Measurements from ENCODE around the gene FCN2. TPM values are rescaled to one million over a fixed set of nuclear protein-coding genes. Genes with fewer than 3 reads are reported as not detected.

The FCN2 gene
- total and polyA plus RNA-seq, 2 of the 13 experiments (the other 11 are each of a cell fraction or from before 2014, with no cell fraction given): not detected

GRCh38 chr9:134909511-134910481 is 29.2 kb downstream of the FCN2 start:
- ATAC-seq (no peak), DNase-seq (ENCODE audit: low spot score) (no peak), FAIRE-seq (no peak)
- Histone ChIP-seq H3K4me2 (ENCODE audit: low read depth, low read length) (no peak overlapping the region), H4K20me1 (ENCODE audit: insufficient read depth, low read length) (no peaks in the 10 kb centered on the region), H3K9me3 (ENCODE audit: low read length) (no peaks in the 10 kb centered on the region), H3K27me3 (ENCODE audit: control insufficient read depth in 1 of 2, insufficient read depth in 2 of 2, low read length in 2 of 2) (peaks cover 3 to 64% of the 10 kb centered on the region in 2 experiments; a peak in 3 of 5 replicates), H3K4me3 (replicated peaks in 1 of 3; ENCODE audit: insufficient read depth in 1 of 3, low read depth in 2 of 3, low read length in 3 of 3) (no peak overlapping the region), H3K36me3 (replicated peaks in 1 of 2; ENCODE audit: control insufficient read depth in 1 of 2, insufficient read depth in 2 of 2, low read length in 2 of 2) (no peaks in the 10 kb centered on the region), H3K27ac (ENCODE audit: extremely low read length, insufficient read depth, low read length) (no peak overlapping the region), H3K9ac (ENCODE audit: insufficient read depth, low read depth, low read length) (no peak overlapping the region), H3K4me1 (ENCODE audit: insufficient read depth, low read length) (no peaks in the 10 kb centered on the region), H3K79me2 (ENCODE audit: insufficient read depth, low read length) (no peaks in the 10 kb centered on the region), H2AFZ (ENCODE audit: low read length) (no peak overlapping the region)
- in situ Hi-C loops (cut with HindIII; ENCODE audit: extremely low pct_ligation_motif_present, low pct_unique_long_range_greater_than_20kb) (no loop called here), intact Hi-C loops (cut with micrococcal nuclease; ENCODE audit: unreplicated experiment) (no loop called here)
- CTCF ChIA-PET (ENCODE audit: low intra/inter-chr PET ratio, low total read pairs): no interaction called here
- no TSS peak for BruUV-seq (replicated peaks)
- WGBS (ENCODE audit: low lambda C conversion rate): 16% methylated on average over 16 of the region's 24 CpGs
- POLR2A ChIA-PET: no interaction called here
- TF ChIP-seq KLF9 (CRISPR knock-in tag; IDR thresholded peaks at IDR 0.05; ENCODE audit: low read depth) (no peak), ZNF646 (CRISPR knock-in tag; IDR thresholded peaks at IDR 0.05) (no peak), HIC2 (CRISPR knock-in tag; IDR thresholded peaks at IDR 0.05; ENCODE audit: low read depth) (no peak), HNF4G (IDR thresholded peaks at IDR 0.05; ENCODE audit: borderline replicate concordance, low read depth, low read length) (no peak), HNF4G (CRISPR knock-in tag; IDR thresholded peaks at IDR 0.05; ENCODE audit: borderline replicate concordance, low read depth) (no peak), PAWR (CRISPR knock-in tag; IDR thresholded peaks at IDR 0.05; ENCODE audit: borderline replicate concordance) (no peak), ZNF772 (CRISPR knock-in tag; IDR thresholded peaks at IDR 0.05) (no peak), KLF11 (CRISPR knock-in tag; IDR thresholded peaks at IDR 0.05) (no peak)
- TF ChIP-seq, protein P1, sequence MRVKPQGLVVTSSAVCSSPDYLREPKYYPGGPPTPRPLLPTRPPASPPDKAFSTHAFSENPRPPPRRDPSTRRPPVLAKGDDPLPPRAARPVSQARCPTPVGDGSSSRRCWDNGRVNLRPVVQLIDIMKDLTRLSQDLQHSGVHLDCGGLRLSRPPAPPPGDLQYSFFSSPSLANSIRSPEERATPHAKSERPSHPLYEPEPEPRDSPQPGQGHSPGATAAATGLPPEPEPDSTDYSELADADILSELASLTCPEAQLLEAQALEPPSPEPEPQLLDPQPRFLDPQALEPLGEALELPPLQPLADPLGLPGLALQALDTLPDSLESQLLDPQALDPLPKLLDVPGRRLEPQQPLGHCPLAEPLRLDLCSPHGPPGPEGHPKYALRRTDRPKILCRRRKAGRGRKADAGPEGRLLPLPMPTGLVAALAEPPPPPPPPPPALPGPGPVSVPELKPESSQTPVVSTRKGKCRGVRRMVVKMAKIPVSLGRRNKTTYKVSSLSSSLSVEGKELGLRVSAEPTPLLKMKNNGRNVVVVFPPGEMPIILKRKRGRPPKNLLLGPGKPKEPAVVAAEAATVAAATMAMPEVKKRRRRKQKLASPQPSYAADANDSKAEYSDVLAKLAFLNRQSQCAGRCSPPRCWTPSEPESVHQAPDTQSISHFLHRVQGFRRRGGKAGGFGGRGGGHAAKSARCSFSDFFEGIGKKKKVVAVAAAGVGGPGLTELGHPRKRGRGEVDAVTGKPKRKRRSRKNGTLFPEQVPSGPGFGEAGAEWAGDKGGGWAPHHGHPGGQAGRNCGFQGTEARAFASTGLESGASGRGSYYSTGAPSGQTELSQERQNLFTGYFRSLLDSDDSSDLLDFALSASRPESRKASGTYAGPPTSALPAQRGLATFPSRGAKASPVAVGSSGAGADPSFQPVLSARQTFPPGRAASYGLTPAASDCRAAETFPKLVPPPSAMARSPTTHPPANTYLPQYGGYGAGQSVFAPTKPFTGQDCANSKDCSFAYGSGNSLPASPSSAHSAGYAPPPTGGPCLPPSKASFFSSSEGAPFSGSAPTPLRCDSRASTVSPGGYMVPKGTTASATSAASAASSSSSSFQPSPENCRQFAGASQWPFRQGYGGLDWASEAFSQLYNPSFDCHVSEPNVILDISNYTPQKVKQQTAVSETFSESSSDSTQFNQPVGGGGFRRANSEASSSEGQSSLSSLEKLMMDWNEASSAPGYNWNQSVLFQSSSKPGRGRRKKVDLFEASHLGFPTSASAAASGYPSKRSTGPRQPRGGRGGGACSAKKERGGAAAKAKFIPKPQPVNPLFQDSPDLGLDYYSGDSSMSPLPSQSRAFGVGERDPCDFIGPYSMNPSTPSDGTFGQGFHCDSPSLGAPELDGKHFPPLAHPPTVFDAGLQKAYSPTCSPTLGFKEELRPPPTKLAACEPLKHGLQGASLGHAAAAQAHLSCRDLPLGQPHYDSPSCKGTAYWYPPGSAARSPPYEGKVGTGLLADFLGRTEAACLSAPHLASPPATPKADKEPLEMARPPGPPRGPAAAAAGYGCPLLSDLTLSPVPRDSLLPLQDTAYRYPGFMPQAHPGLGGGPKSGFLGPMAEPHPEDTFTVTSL (CRISPR knock-in tag; IDR thresholded peaks at IDR 0.05; ENCODE audit: borderline replicate concordance): no peak

Data from HepG2 (cell line).